SKM-1 treated with dmso at 0.1 percent for 144 hours (cell line): ENCODE results near the gene HK1.
"Not testable (repeated sequence)": the region's sequence is repeated elsewhere in the genome, so short reads cannot be mapped to it uniquely, and the experiment has no call there.

ENCODE experiments used
- DNase-seq: peaks from one replicate; lab custom pipeline; 2025; ENCODE audit not compliant: unreplicated experiment; lab: John Stamatoyannopoulos, UW

Gene HK1

DNA sequence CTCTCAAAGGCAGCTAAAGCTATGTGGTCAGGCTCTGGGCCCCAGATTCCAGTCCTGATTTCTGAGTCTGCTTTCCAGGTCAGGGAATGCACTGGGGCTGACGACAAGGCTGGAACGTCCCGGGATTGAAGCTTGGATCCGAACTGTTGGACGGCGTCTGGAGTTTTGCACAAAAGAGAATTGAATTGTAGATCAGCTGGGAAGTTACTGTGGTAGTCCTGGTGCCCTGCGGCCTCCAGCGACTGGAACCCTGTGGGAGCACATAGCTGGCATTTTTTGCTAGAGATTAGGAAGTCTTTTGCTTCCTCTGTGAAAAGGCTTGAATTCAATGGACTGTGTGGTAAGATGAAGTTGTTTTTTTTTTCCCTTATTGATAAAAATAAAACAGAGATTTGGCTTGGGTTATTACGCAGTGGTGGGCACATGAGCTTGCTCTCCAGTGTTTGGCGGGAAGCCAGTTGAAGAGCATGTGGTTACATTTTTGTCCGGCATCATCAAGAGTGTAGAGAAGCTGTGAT, at the start of gene HK1:
Gene HK1, plus strand, starts transcription at position 51 of the 518 bp plus-strand sequence.
- no peak for DNase-seq

DNA sequence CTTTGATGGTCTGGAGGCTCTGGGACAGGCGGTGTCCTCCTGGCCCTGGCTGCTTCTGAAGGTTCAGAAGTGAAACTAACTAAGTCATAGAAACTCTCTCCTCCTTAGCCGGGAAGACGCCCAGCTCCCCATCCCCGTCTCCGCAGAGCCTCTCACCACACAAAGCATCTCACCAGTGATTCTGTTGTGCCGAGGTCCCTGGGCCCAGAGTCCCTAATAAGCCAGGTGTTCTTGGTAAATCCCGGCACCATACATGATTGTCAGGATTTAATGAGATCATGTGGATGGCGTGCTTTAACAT, 48.7 kb upstream of the HK1 start:
- no peak for DNase-seq

DNA sequence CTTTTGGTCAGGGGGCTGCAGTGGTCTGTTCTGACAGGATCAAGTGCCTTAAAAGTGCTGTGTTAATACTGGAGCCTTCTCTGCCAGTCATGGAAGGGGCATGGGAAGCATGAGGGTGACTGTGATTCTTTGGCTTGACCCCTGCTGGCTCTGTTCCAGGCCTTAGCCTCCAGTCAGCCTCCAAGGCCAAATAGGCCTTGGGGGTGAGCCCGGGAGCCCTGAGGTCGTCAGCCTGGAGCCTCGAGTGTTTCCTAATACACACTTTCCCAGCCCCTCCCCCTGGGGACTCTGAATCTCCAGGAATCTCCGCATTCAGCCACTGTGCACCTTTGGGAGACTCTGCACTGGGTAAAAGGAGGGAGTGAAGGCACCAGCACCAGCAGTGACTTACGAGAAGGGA, 48.2 kb upstream of the HK1 start:
- DNase-seq, result no peak

DNA sequence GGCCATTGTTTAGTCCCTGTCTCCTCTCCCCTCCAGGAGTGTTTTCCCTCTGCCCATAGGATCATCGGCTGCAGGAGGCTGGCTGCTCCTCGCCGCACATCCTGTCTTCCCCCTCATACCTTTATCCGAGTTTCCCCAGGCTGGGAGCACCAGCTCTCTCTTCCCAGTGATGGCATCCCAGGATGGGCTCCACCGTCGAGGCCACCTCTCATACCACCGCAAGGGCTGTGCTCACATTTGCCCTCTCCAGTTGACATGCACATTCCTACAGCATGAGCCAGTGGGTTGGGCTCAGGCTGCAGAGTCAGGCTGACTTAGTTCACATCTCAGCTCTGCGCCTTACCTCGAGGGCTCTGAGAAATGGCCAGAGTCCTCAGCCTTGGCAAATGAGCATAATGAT, 46.0 kb upstream of the HK1 start:
- DNase-seq, result no peak

DNA sequence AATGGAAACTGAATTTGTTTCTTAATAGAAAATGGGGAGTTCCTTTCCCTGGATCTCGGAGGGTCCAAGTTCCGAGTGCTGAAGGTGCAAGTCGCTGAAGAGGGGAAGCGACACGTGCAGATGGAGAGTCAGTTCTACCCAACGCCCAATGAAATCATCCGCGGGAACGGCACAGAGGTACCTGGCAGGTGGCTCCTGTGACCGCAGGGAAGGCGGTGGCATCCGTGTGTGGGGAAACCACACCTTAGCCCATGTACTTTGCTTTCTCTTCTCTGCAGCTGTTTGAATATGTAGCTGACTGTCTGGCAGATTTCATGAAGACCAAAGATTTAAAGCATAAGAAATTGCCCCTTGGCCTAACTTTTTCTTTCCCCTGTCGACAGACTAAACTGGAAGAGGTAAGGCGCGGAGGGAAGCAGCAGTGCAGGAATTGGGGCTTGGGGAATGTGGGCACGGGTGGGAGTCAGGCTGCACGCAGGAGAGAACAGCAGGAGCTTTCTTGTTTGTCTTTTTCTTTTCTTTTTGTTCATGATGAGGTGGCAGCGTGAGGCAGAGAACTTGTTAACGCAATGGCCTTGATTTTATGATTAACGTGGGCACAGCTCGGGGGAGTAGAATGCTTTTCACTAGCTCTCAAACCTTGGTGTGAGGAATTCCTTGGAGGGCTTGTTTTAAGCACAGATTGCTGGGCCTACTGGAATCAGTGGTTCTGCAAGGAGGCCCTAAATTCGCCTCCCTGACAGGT, 45.4 kb upstream of the HK1 start:
- no peak for DNase-seq

DNA sequence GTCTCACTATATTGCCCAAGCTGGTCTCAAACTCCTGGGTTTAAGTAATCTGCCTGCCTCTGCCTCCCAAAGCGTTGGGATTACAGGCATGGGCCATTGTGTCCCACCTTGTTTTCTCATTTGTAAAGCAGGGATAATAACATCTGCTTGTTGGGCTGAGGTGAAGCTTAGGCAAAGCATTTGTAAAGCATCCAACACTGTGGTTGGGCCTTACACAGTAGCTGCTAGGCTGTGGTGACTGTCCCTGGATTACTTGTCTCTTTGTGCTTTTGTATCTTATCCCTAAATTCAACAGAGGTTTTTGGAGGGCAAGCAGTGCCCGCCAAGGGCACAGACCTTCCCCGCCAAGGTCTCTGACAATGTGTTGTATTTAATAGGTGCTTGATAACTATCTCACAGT, 43.8 kb upstream of the HK1 start:
- no peak for DNase-seq

DNA sequence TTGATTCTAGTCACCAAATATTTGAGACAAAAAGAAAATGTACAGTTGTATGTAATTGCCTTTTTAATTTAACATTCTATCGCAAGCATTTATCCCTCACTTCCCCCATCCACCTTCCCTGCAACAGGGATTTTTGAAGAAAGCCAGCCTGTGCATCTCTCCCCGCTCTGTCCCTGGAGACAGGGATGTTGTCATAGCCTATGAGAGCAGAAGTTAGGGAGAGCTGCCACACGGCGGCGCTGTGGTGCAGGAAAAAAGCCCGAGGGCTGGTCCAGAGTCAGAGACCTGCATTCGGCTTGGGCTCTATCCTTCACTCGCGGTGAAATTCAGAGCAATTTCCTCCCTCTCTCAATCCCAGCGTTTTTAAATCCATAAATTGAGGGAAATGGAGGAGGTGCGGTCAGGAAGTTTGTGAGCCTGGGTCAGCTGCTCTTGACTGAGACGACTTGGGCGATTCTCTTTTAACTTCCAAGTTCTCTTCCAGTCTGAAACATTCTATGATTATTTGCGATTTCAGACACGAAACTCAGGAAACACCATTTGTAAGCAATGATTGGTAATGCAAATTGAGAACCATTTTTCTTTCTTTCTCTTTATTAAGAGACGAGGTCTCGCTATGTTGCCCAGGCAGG, 40.7 kb upstream of the HK1 start:
- DNase-seq, result peak; percentile 77

DNA sequence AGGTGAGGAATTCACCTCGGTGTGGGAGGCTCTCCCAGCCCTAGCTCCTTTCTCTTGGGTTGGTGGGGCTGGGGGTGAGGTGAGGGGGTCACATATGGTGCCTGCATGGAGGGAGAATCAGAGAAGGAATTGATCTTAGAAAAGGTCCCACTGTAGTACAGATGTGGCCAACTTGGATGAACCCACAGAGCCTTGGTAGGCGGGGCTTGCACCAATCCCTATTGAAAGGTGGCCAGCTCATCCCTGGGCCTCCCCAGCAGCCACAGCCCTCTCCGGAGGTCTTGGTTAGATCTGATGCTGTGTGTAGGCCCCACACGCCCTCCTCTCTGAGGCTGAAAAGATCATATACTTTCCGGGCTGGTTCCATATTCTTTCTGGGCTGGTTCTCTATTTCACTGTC, 39.2 kb upstream of the HK1 start:
- no peak for DNase-seq

DNA sequence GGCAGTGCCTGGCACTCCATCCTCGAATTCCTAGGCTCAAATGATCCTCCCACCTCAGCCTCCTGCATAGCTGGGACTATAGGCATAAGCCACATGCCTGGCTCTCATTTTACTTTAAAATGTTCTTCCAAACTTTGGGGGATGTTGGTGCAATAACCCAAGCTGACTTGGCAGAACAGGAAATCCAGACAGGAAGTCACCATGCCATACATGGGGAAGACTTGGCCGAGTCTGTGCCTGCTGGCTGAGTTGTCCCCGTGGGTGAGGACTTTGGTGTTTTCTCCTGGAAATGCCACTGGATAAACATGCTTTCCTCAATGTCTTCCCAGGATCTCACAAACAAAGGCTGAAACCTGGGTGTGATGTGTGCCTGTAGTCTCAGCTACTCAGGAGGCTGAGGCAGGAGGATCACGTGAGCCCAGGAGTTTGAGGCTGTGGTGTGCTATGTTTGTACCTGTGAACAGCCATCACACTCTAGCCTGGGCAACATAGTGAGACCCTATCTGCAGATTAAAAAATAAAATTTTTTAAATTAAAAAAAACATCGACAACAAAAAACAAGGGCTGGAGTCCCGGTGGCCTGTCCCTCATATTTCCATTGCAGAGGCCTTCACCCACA, 38.4 kb upstream of the HK1 start:
- DNase-seq, result no peak

DNA sequence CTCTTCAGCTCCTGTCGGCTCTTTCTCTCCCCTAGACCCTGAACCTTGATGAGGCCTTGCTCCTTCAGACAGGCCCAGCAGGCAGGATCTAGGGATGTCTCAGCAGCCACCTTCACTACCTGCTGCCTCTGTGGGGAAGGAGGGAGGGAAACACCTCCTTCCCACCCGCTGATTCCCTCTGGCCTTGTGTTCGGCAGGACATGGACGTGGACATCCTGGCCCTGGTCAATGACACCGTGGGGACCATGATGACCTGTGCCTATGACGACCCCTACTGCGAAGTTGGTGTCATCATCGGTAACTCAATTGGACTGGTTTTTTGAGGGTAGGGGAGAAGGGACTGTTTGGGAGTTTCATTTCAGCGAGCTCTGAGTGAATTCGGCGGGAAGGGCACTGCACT, 37.8 kb upstream of the HK1 start:
- DNase-seq, result no peak

DNA sequence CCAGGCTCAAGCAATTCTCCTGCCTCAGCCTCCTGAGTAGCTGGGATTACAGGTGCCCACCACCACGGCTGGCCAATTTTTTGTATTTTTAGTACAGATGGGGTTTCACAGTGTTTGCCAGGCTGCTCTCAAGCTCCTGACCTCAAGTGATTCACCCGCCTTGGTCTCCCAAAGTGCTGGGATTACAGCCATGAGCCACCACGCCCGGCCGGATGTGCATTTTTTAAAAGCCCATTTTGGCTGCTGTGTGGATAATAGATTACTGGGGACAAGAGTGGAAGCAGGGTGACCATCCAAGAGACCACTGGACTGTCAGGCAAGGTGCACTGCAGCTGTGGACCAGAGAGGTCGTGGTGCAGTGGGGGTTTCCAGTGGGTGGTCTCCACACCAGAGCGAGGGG, 36.7 kb upstream of the HK1 start:
- DNase-seq, result no peak

DNA sequence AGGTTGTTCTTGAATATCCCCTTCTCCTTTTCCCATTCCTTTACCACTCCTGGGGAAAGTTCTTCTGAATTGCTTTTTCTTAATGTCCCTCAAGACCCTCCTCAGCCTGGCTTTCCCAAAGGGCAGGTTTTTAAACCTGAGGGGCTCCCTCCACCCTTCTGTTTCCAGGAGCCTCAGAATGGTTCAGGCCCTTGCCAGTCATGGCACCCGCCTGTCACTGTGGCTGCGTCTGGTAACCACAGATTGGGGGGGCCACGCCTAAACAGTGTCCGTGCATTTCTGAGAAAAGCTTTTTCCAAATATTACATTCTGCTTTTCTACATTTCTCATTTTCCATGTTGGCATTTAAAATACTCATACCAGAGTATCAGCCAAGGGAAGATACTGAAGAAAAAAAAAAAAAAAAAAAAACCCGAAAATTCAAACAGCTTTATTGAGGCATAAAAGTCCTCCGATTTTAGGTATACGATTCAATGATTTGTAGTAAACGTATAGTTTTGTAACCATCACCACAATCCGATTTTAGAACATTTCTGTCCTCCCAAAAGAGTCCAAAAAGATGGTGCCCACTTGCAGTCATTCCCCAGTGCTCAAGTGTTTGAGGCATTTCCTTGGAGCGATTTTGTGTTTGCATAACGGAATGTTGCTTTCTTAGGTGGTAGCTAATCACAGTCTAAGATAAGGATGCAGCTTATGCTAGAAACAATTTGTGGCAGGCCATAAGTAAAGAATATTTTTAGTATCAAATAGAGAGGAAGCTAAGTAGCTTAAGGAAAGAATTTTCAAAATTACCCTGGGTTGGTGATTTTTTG, 36.0 kb upstream of the HK1 start:
- no peak for DNase-seq

DNA sequence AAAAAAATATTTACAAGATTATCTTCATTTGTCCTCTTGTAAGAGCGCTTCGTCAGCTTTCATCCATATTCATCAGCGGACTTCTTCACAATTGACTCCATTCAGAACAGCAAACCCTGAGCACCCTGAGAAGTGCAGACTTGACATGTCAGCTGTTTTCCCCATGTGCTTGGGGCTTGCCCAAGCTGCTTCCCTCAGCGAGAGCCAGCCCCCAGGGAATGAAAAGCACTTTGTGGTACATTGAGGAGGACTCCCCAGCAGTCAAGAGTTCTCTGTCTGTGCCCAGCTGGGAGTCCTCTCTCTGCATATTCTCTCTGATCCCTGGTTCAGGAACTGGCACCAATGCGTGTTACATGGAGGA, 35.5 kb upstream of the HK1 start:
- no peak for DNase-seq

DNA sequence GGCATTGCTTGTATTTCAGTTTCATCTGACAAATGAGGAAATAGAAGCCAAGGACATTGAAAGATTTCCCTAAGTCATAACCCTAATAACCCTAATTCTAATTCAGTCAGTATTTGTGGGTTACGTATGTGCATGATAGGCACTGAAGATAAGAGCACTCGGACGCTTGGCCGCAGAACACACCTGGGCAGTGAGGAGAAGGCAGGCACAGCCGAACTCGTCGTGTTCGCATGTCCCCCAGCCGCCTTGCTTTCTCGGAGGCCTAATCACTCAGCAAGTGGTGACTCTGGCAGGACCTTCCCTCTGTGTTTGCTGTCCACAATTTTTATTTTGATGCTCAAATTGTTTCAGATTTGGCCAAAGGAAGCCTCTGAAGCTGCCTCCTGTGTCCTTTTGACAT, 34.5 kb upstream of the HK1 start:
- DNase-seq, result no peak

DNA sequence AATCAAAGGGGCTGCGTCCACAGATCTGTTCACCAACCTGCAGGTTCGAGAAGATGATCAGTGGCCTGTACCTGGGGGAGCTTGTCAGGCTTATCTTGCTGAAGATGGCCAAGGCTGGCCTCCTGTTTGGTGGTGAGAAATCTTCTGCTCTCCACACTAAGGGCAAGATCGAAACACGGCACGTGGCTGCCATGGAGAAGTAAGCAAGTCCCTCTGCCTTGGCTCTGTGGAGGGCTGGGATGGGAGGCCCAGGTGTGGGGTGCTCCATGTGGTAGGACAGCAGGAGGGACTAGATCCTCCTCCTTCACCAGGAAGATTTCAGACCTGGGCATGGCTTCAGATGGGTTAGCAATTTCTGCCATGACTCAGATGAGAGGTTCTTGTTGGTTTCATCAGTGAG, 32.3 kb upstream of the HK1 start:
- no peak for DNase-seq

DNA sequence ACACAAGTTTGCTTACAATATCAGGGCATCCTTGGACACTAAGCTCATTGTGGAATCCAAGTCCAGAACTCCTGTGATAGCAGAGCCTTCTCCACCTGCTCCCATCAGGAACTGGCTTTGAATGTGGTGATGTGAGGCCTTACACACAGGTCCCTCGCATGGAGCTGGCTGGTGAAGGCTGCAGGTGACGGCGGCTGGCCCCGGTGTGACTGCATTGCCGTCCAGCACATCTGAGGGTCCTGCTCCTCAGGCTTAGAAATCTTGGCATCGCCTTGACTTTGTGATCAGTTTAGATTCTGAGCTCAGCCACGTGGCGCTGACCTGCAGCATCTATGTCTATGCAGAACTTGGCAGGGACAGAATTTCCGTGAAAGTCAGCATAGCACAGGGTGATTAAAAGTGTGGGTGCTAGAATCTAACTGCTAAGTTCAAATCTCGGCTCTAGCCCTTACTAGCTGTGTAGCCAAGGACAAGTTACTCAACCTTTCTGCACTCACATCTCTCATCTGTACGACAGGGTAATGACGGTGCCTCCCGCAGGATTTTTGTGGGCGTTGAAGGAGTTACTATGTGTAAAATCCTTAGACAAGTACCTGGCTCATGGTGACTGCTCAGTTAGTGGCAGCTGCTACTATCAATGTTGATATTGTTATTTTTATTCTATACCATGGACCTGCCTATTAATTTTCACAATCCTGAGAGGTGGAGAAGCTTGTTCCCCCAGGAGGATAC, 31.5 kb upstream of the HK1 start:
- DNase-seq, result no peak

DNA sequence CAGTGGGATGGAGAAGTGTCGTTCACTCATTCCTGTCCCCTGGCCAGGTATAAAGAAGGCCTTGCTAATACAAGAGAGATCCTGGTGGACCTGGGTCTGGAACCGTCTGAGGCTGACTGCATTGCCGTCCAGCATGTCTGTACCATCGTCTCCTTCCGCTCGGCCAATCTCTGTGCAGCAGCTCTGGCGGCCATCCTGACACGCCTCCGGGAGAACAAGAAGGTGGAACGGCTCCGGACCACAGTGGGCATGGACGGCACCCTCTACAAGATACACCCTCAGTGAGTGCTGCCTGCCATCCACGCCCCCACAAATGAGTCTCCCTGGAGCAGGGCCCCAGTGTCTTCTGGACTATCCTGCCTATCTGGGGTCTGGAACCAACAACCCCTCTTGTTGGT, 31.0 kb upstream of the HK1 start:
- DNase-seq, result no peak

DNA sequence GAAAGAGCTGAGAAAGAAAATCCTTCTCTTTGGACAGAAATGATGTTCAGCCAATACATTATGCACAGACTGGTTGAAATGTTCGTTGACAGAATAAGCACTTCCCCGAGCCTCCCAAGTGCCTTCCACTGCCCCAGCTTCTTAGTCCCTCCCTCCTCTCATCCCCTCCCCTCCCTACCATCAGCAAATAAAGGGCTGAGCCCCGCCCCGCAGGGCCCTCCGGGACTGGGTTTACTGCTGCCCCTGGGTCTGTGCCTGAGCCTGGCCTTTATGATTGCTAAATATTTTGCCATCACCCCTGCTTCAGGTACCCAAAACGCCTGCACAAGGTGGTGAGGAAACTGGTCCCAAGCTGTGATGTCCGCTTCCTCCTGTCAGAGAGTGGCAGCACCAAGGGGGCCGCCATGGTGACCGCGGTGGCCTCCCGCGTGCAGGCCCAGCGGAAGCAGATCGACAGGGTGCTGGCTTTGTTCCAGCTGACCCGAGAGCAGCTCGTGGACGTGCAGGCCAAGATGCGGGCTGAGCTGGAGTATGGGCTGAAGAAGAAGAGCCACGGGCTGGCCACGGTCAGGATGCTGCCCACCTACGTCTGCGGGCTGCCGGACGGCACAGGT, 30.1 kb upstream of the HK1 start:
- no peak for DNase-seq

DNA sequence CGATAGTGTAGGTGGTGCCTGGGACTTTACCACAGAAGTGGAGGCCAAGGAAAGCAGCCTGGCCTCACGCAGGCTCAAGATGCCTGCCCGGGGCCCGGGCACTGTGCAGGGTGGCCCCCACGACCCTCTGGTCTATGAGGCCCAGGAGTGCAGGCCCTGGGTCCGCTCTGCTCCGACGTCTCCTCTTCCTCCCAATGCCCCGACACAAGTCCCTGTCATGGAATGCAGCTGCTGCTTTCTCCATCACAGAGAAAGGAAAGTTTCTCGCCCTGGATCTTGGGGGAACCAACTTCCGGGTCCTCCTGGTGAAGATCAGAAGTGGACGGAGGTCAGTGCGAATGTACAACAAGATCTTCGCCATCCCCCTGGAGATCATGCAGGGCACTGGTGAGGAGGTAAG, 28.3 kb upstream of the HK1 start:
- DNase-seq, result no peak

DNA sequence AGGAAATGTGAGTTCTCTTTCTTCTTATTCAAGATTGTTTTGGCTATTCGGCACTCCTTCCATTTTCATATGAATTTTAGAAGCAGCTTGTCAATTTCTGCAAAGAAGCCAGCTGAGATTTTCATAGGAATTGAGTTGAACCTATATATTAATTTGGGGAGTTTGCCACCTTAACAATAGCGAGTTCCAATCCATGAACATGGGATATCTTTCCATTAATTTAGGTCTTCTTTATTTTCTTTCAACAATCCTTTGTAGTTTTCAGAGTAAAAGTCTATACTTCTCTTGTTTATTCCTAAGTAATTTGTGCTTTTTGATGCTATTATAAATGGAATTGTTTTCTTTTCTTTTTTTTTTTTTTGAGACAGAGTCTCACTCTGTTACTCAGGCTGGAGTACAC, 26.9 kb upstream of the HK1 start:
- not testable (repeated sequence) for DNase-seq

DNA sequence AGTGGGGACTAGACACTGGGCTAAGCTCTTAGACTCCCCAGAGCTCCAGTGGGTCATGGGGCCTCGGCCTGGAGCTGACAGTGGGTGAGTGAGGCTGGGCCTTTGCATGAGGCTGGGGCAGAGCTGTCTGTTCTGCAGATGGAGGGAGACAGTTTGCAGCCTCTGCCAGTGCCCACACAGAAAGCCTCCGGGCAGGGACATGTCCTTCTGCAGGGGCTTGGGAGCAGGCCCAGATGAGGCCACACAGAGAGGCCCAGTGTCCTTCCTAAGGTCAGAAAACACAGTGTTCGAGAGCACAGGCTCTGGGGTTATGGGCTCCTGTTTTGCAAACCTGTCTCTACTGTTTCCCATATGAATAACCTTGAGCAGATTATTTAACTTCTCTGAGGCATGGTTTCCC, 25.1 kb upstream of the HK1 start:
- DNase-seq, result no peak
